ENCODE data around the gene LAIR2.

The LAIR2 gene

GRCh38 chr19:54534156-54534555 is 31.5 kb downstream of the LAIR2 start:
- no peak for DNase-seq (ENCODE audit: low spot score)

GRCh38 chr19:54535601-54536000 is 33.0 kb downstream of the LAIR2 start:
- DNase-seq (ENCODE audit: low spot score): no peak

GRCh38 chr19:54536956-54537355 is 34.3 kb downstream of the LAIR2 start:
- DNase-seq (ENCODE audit: low spot score): no peak

- DNase-seq (ENCODE audit: low spot score): no peak
Measured at GRCh38 chr19:54541712-54542111, 39.1 kb downstream of the LAIR2 start.

GRCh38 chr19:54548806-54549205 is 46.2 kb downstream of the LAIR2 start:
- DNase-seq (ENCODE audit: low spot score): no peak

- DNase-seq (ENCODE audit: low spot score): no peak
Measured at GRCh38 chr19:54549224-54549623, 46.6 kb downstream of the LAIR2 start.

- DNase-seq (ENCODE audit: low spot score): no peak
Measured at GRCh38 chr19:54551293-54551692, 48.7 kb downstream of the LAIR2 start.

GRCh38 chr19:54551950-54552912 is 49.6 kb downstream of the LAIR2 start:
- no peak for DNase-seq (ENCODE audit: low spot score)

GRCh38 chr19:54552913-54553310 is 50.3 kb downstream of the LAIR2 start:
- DNase-seq (ENCODE audit: low spot score): no peak

GRCh38 chr19:54554006-54554405 is 51.4 kb downstream of the LAIR2 start:
- no peak for DNase-seq (ENCODE audit: low spot score)

- no peak for DNase-seq (ENCODE audit: low spot score)
Measured at GRCh38 chr19:54554896-54555295, 52.3 kb downstream of the LAIR2 start.

- no peak for DNase-seq (ENCODE audit: low spot score)
Measured at GRCh38 chr19:54556194-54556593, 53.6 kb downstream of the LAIR2 start.

GRCh38 chr19:54558339-54558738 is 55.7 kb downstream of the LAIR2 start:
- DNase-seq (ENCODE audit: low spot score): no peak

Data from HuH-7.5 (cell line).